HCT116 (cell line): ENCODE measurements around the gene LRRC4C. TPM values are rescaled to one million over a fixed set of nuclear protein-coding genes. Genes with fewer than 3 reads are reported as not detected.

Experiments
- ATAC-seq: fragments of 200-7000 bp; cut with Tn5 transposase; 2 replicates; pipeline ENCODE4 v1.9.1; 2020; ENCODE audit warnings: mild to moderate bottlenecking, moderate library complexity
- BruUV-seq: library from RNA; stranded (reverse); fragments of 400-500 nt; replicated peaks from 2 replicates; lab custom pipeline; 2021; lab: Mats Ljungman, UMichigan
- CTCF ChIA-PET: fragments of 300-600 bp; sonication (Branson Sonifier 250); formaldehyde crosslinking; loops from one replicate; lab custom pipeline; 2021; ENCODE audit warnings: antibody characterized with exemption; lab: Charles Lee
- POLR2A ChIA-PET: fragments of 300-600, 350-600 bp; sonication (Branson Sonifier 250); formaldehyde crosslinking; loops from one replicate; lab custom pipeline; 2021; ENCODE audit warnings: antibody characterized with exemption; lab: Charles Lee
- RAD21 ChIA-PET, 2 experiments: fragments of 300-600 bp; sonication (Branson Sonifier 250); formaldehyde crosslinking; loops; one replicate each; lab custom pipeline; 2023; ENCODE audit warnings: low total read pairs in 2 of 2; ENCODE audit not compliant: uncharacterized antibody in 2 of 2, unreplicated experiment in 2 of 2, low non-redundant PET in 1 of 2; lab: Charles Lee
- DNase-seq: peaks from one replicate; pipeline ENCODE4 v3.0.0-alpha.2; 2010; ENCODE audit warnings: low read depth, low spot score
- H2AFZ ChIP-seq: fragments of 200-600 bp; shearing (Covaris generic), sonication (generic); 2 replicates; pipeline ENCODE4 v1.6.1; 2017; ENCODE audit warnings: low read depth, mixed run types, mixed read lengths, antibody characterized with exemption, low read length; ENCODE audit not compliant: poor library complexity, severe bottlenecking
- H3K27ac ChIP-seq: 2 replicates; pipeline ENCODE4 v1.5.1; 2012; ENCODE audit warnings: low read depth, low read length
- H3K27me3 ChIP-seq: fragments of 200-600 bp; sonication (generic); 2 replicates; pipeline ENCODE4 v1.6.1; 2016; ENCODE audit warnings: mixed run types, low read length, mixed read lengths; ENCODE audit not compliant: insufficient read depth
- H3K36me3 ChIP-seq, 2 experiments: fragments of 200-500 bp in 1 of 2; fragments of 200-600 bp in 1 of 2; sonication (Bioruptor generic) in 1 of 2; sonication (generic) in 1 of 2; 2 replicates each; pipeline versions ENCODE4 v1.5.1 to v1.6.1; 2014 to 2016; ENCODE audit warnings: low read length in 2 of 2, inconsistent platforms in 1 of 2, mixed read lengths in 1 of 2, mixed run types in 1 of 2; ENCODE audit not compliant: insufficient read depth in 2 of 2, control insufficient read depth in 1 of 2
- H3K4me1 ChIP-seq, 2 experiments: fragments of 200-600 bp in 1 of 2; sonication (generic) in 1 of 2; 2 replicates each; pipeline versions ENCODE4 v1.5.1 to v1.6.1; 2012 to 2017; ENCODE audit warnings: low read length in 2 of 2, inconsistent platforms in 1 of 2, mild to moderate bottlenecking in 1 of 2, mixed read lengths in 1 of 2, mixed run types in 1 of 2, moderate library complexity in 1 of 2; ENCODE audit not compliant: insufficient read depth in 2 of 2, control insufficient read depth in 1 of 2
- H3K4me2 ChIP-seq: fragments of 200-600 bp; sonication (generic); 2 replicates; pipeline ENCODE4 v1.6.1; 2017; ENCODE audit warnings: mixed run types, low read length, mixed read lengths
- H3K4me3 ChIP-seq, 2 experiments: fragments of 200-600 bp in 1 of 2; sonication (generic) in 1 of 2; replicated peaks in 1 of 2; 2 replicates each; pipeline ENCODE4 v1.5.1; 2011 to 2016; ENCODE audit warnings: low read length in 2 of 2, control low read depth in 1 of 2, low read depth in 1 of 2, mild to moderate bottlenecking in 1 of 2, mixed read lengths in 1 of 2, mixed run types in 1 of 2
- H3K79me2 ChIP-seq: fragments of 200-600 bp; sonication (generic); 2 replicates; pipeline ENCODE4 v1.6.1; 2017; ENCODE audit warnings: mild to moderate bottlenecking, mixed run types, low read length, moderate library complexity, mixed read lengths; ENCODE audit not compliant: insufficient read depth
- H3K9ac ChIP-seq: fragments of 200-600 bp; sonication (generic); 2 replicates; pipeline ENCODE4 v1.6.1; 2016; ENCODE audit warnings: low read length, mixed read lengths
- H3K9me2 ChIP-seq: fragments of 200-600 bp; sonication (generic), shearing (Covaris generic); 2 replicates; pipeline ENCODE4 v1.6.1; 2017; ENCODE audit warnings: mixed run types, mild to moderate bottlenecking, moderate library complexity; ENCODE audit not compliant: insufficient read depth
- H3K9me3 ChIP-seq, 2 experiments: fragments of 200-500 bp in 1 of 2; fragments of 200-600 bp in 1 of 2; sonication (Bioruptor generic) in 1 of 2; sonication (generic) in 1 of 2; 2 replicates each; pipeline ENCODE4 v1.6.1; 2014 to 2017; ENCODE audit warnings: low read length in 2 of 2, mixed read lengths in 2 of 2, inconsistent platforms in 1 of 2, low read depth in 1 of 2, mild to moderate bottlenecking in 1 of 2, mixed run types in 1 of 2, moderate library complexity in 1 of 2; ENCODE audit not compliant: control insufficient read depth in 1 of 2, insufficient read depth in 1 of 2
- H4K20me1 ChIP-seq: fragments of 200-600 bp; sonication (generic), shearing (Covaris generic); 2 replicates; pipeline ENCODE4 v1.6.1; 2017; ENCODE audit warnings: mixed run types, mild to moderate bottlenecking, moderate library complexity; ENCODE audit not compliant: insufficient read depth
- CEBPB ChIP-seq: IDR thresholded peaks from 2 replicates; pipeline ENCODE4 v1.6.1; 2012; ENCODE audit warnings: low read depth
- ELF1 ChIP-seq: IDR thresholded peaks from 2 replicates; pipeline ENCODE4 v1.6.1; 2012; ENCODE audit warnings: low read depth, borderline replicate concordance
- EZH2 ChIP-seq: fragments of 200-600 bp; sonication (generic); IDR thresholded peaks from 2 replicates; pipeline ENCODE4 v1.6.1; 2017; ENCODE audit warnings: antibody characterized with exemption, mixed run types
- EZH2phosphoT487 ChIP-seq: fragments of 200-600 bp; IDR thresholded peaks from 2 replicates; pipeline ENCODE4 v1.6.1; 2018; ENCODE audit warnings: antibody characterized with exemption, borderline replicate concordance
- POLR2AphosphoS5 ChIP-seq: IDR thresholded peaks from 2 replicates; pipeline ENCODE4 v1.6.1; 2011; ENCODE audit warnings: mild to moderate bottlenecking, low read depth, low read length, moderate library complexity
- RAD21 ChIP-seq: IDR thresholded peaks from 2 replicates; pipeline ENCODE4 v1.6.1; 2012; ENCODE audit warnings: low read depth, mild to moderate bottlenecking
- SIN3A ChIP-seq: IDR thresholded peaks from 2 replicates; pipeline ENCODE4 v1.6.1; 2012; ENCODE audit warnings: low read depth
- SP1 ChIP-seq: IDR thresholded peaks from 2 replicates; pipeline ENCODE4 v1.6.1; 2012; ENCODE audit warnings: low read depth
- YY1 ChIP-seq: IDR thresholded peaks from 2 replicates; pipeline ENCODE4 v1.6.1; 2011; ENCODE audit warnings: low read length, low read depth, moderate library complexity, mild to moderate bottlenecking; ENCODE audit not compliant: insufficient replicate concordance; ENCODE audit errors: extremely low read depth
- intact Hi-C: fragments of 100-400 bp; cut with micrococcal nuclease; formaldehyde crosslinking; loops from 2 replicates; pipeline ENCODE4 v1.10.0; 2022
- total RNA-seq: library from RNA; stranded (reverse); gene quantifications from one replicate; pipeline ENCODE4 v1.2.1, GENCODE V29; 2021; ENCODE audit not compliant: unreplicated experiment
- TF ChIP-seq, protein P1 (sequence below): IDR thresholded peaks from 2 replicates; pipeline ENCODE4 v1.6.1; 2012
- TF ChIP-seq, protein P2 (sequence below), 3 experiments: fragments of 200-600 bp in 1 of 3; sonication (generic) in 1 of 3; IDR thresholded peaks in 2 of 3; conservative IDR thresholded peaks in 1 of 3; 2 replicates each; pipeline ENCODE4 v1.5.1; 2012 to 2017; ENCODE audit warnings: low read depth in 2 of 3, low read length in 2 of 3, antibody characterized with exemption in 1 of 3, borderline replicate concordance in 1 of 3, control low read depth in 1 of 3, mild to moderate bottlenecking in 1 of 3, mixed read lengths in 1 of 3, mixed run types in 1 of 3, moderate library complexity in 1 of 3; ENCODE audit not compliant: insufficient read depth in 1 of 3

The LRRC4C gene
- total RNA-seq, 1 experiment from 2014 or later = not detected

DNA sequence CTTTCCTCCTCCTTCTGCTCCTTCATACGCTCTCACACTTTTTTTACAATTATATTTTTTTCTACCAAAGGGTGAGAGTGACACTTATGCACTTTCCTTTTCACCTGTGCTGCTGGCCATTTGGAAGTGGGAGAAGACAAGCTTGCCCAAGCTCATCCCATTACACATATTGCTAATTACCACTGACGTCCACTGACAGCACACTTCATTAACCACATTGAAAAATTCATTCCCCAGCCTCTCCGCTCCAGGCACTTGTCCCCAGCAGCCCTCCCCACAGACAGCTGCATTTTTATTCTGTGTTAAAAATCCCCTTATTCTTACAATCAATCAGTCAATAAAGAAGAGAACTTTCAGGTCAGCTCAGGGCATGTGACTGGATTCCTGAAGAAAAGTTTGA, 175.1 kb downstream of the LRRC4C start:
- CTCF ChIA-PET = no interaction called here
- TF ChIP-seq, protein P1, sequence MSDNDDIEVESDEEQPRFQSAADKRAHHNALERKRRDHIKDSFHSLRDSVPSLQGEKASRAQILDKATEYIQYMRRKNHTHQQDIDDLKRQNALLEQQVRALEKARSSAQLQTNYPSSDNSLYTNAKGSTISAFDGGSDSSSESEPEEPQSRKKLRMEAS = no peak
- no peak for TF ChIP-seq YY1
- no peak for TF ChIP-seq POLR2AphosphoS5
- no peak for TF ChIP-seq RAD21
- no peak for TF ChIP-seq EZH2
- TF ChIP-seq CEBPB = no peak
- no peak for TF ChIP-seq EZH2phosphoT487
- no peak for TF ChIP-seq ELF1
- TF ChIP-seq SP1 = no peak
- TF ChIP-seq, protein P2, sequence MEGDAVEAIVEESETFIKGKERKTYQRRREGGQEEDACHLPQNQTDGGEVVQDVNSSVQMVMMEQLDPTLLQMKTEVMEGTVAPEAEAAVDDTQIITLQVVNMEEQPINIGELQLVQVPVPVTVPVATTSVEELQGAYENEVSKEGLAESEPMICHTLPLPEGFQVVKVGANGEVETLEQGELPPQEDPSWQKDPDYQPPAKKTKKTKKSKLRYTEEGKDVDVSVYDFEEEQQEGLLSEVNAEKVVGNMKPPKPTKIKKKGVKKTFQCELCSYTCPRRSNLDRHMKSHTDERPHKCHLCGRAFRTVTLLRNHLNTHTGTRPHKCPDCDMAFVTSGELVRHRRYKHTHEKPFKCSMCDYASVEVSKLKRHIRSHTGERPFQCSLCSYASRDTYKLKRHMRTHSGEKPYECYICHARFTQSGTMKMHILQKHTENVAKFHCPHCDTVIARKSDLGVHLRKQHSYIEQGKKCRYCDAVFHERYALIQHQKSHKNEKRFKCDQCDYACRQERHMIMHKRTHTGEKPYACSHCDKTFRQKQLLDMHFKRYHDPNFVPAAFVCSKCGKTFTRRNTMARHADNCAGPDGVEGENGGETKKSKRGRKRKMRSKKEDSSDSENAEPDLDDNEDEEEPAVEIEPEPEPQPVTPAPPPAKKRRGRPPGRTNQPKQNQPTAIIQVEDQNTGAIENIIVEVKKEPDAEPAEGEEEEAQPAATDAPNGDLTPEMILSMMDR (IDR thresholded peaks at IDR 0.05 in 2 of 3, conservative IDR thresholded peaks at IDR 0.05 in 1 of 3; ENCODE audit: borderline replicate concordance in 1 of 3, insufficient read depth in 1 of 3, low read depth in 2 of 3, low read length in 2 of 3) = no peak
- no peak for TF ChIP-seq SIN3A
- Histone ChIP-seq H2AFZ (no peak overlapping the region), H3K36me3 (no peaks in the 10 kb centered on the region), H4K20me1 (no peaks in the 10 kb centered on the region), H3K4me3 (no peak overlapping the region), H3K27me3 (no peaks in the 10 kb centered on the region), H3K79me2 (no peaks in the 10 kb centered on the region), H3K9ac (no peak overlapping the region), H3K9me3 (peaks cover 12 to 13% of the 10 kb centered on the region in 2 experiments; a peak in 2 of 4 replicates), H3K4me2 (no peak overlapping the region), H3K27ac (no peak overlapping the region), H3K4me1 (no peaks in the 10 kb centered on the region), H3K9me2 (no peaks in the 10 kb centered on the region)
- intact Hi-C loops = no loop called here
- RAD21 ChIA-PET = no interaction called here
- DNase-seq (no peak), ATAC-seq (no peak)
- POLR2A ChIA-PET = no interaction called here
- no TSS peak for BruUV-seq
